ENCODE measurements around the gene SPON1.

DNA sequence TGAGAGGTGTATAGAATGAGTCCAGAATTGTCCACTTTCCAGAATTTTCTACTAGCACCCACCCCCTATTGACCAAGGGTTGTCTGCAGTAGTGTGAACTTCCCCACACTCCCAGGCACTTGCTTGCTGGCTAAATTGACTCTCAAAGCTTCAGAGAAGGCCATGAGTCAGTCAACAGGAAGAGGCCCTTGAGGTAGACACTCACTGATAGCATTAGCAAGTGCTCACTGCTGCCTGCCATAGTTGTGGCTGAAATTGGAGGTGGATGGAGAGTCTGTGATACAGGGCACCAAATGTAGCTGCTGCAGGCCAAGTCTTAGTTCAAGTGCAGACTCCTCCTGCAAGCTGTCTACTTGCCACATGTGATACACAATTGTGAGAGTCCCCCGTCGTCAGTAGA is 156.8 kb downstream of the SPON1 start:
- TF ChIP-seq POLR2A (IDR thresholded peaks at IDR 0.05), result no peak
- TF ChIP-seq, protein P1, sequence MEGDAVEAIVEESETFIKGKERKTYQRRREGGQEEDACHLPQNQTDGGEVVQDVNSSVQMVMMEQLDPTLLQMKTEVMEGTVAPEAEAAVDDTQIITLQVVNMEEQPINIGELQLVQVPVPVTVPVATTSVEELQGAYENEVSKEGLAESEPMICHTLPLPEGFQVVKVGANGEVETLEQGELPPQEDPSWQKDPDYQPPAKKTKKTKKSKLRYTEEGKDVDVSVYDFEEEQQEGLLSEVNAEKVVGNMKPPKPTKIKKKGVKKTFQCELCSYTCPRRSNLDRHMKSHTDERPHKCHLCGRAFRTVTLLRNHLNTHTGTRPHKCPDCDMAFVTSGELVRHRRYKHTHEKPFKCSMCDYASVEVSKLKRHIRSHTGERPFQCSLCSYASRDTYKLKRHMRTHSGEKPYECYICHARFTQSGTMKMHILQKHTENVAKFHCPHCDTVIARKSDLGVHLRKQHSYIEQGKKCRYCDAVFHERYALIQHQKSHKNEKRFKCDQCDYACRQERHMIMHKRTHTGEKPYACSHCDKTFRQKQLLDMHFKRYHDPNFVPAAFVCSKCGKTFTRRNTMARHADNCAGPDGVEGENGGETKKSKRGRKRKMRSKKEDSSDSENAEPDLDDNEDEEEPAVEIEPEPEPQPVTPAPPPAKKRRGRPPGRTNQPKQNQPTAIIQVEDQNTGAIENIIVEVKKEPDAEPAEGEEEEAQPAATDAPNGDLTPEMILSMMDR (IDR thresholded peaks at IDR 0.05), result no peak

All from ovary (tissue), 3 donors.